HepG2 (cell line): Measurements from ENCODE around the gene SERPINF2. TPM values are rescaled to one million over a fixed set of nuclear protein-coding genes. Genes with fewer than 3 reads are reported as not detected.

Source experiments
- AHR ChIP-seq: IDR thresholded peaks from 2 replicates; pipeline ENCODE4 v1.6.1; 2018; ENCODE audit warnings: missing genetic modification reagents, missing compliant biosample characterization
- BCLAF1 ChIP-seq: fragments of 450-650 bp; IDR thresholded peaks from 2 replicates; pipeline ENCODE4 v1.6.1; 2017; ENCODE audit warnings: mild to moderate bottlenecking
- CEBPG ChIP-seq: IDR thresholded peaks from 2 replicates; pipeline ENCODE4 v1.6.1; 2016
- EEA1 ChIP-seq: sonication (generic); formaldehyde crosslinking; IDR thresholded peaks from 2 replicates; pipeline ENCODE4 v1.5.1; 2020; ENCODE audit warnings: mild to moderate bottlenecking, missing genetic modification reagents, borderline replicate concordance
- ERF ChIP-seq: IDR thresholded peaks from 2 replicates; pipeline ENCODE4 v1.6.1; 2018; ENCODE audit warnings: missing biosample characterization, missing genetic modification reagents
- FUBP1 ChIP-seq: sonication (generic); formaldehyde crosslinking; IDR thresholded peaks from 2 replicates; pipeline ENCODE4 v1.5.1; 2020; ENCODE audit warnings: missing genetic modification reagents, mild to moderate bottlenecking, borderline replicate concordance
- GPN1 ChIP-seq: sonication (generic); formaldehyde crosslinking; IDR thresholded peaks from 2 replicates; pipeline ENCODE4 v1.5.1; 2020; ENCODE audit warnings: missing genetic modification reagents, borderline replicate concordance
- MLX ChIP-seq: IDR thresholded peaks from 2 replicates; pipeline ENCODE4 v1.6.1; 2016
- NFE2 ChIP-seq: sonication (generic); formaldehyde crosslinking; IDR thresholded peaks from 2 replicates; pipeline ENCODE4 v1.4.0; 2020; ENCODE audit warnings: missing genetic modification reagents
- NR1H2 ChIP-seq: sonication (generic); formaldehyde crosslinking; IDR thresholded peaks from 2 replicates; pipeline ENCODE4 v1.8.1; 2022; ENCODE audit warnings: low read depth, missing genetic modification reagents, borderline replicate concordance
- ZC3H13 ChIP-seq: sonication (generic); formaldehyde crosslinking; IDR thresholded peaks from 2 replicates; pipeline ENCODE4 v1.8.1; 2023; ENCODE audit warnings: mild to moderate bottlenecking, missing genetic modification reagents, moderate library complexity
- ZFP90 ChIP-seq: sonication (generic); formaldehyde crosslinking; IDR thresholded peaks from 2 replicates; pipeline ENCODE4 v1.8.0; 2022; ENCODE audit warnings: missing genetic modification reagents, mild to moderate bottlenecking, inconsistent platforms, borderline replicate concordance
- ZNF136 ChIP-seq: sonication (generic); formaldehyde crosslinking; IDR thresholded peaks from 2 replicates; pipeline ENCODE4 v1.8.1; 2022; ENCODE audit warnings: low read depth, mild to moderate bottlenecking, moderate library complexity, missing genetic modification reagents
- ZNF225 ChIP-seq: sonication (generic); formaldehyde crosslinking; IDR thresholded peaks from 2 replicates; pipeline ENCODE4 v1.4.0; 2020; ENCODE audit warnings: mild to moderate bottlenecking, missing genetic modification reagents
- ZNF30 ChIP-seq: sonication (generic); formaldehyde crosslinking; IDR thresholded peaks from 2 replicates; pipeline ENCODE4 v1.5.0; 2020; ENCODE audit warnings: mild to moderate bottlenecking, missing genetic modification reagents
- ZNF33A ChIP-seq: sonication (generic); formaldehyde crosslinking; IDR thresholded peaks from 2 replicates; pipeline ENCODE4 v1.5.1; 2020; ENCODE audit warnings: missing genetic modification reagents, mild to moderate bottlenecking, moderate library complexity, borderline replicate concordance
- ZNF468 ChIP-seq: sonication (generic); formaldehyde crosslinking; IDR thresholded peaks from 2 replicates; pipeline ENCODE4 v1.8.0; 2022; ENCODE audit warnings: mild to moderate bottlenecking, moderate library complexity, missing genetic modification reagents
- ZNF562 ChIP-seq: sonication (generic); formaldehyde crosslinking; IDR thresholded peaks from 2 replicates; pipeline ENCODE4 v1.8.0; 2022; ENCODE audit warnings: missing genetic modification reagents, borderline replicate concordance
- ZNF567 ChIP-seq: sonication (generic); formaldehyde crosslinking; IDR thresholded peaks from 2 replicates; pipeline ENCODE4 v1.8.1; 2023; ENCODE audit warnings: mild to moderate bottlenecking, missing genetic modification reagents, borderline replicate concordance
- ZNF687 ChIP-seq: sonication (generic); formaldehyde crosslinking; IDR thresholded peaks from 2 replicates; pipeline ENCODE4 v1.5.1; 2020; ENCODE audit warnings: mild to moderate bottlenecking, missing genetic modification reagents, moderate library complexity
- polyA plus RNA-seq, 8 experiments: library from polyadenylated mRNA; depleted of rRNA in 3 of 8; stranded (reverse) in 7 of 8; unstranded in 1 of 8; fragments of >200 nt; fragmentation: Illumina TruSeq in 4 of 8; extraction: Trizol in 4 of 8; gene quantifications; 2 replicates each; pipeline versions ENCODE4 v1.2.1 to v1.2.3, GENCODE V29; 2011 to 2016; ENCODE audit warnings: low read depth in 4 of 8, missing spikeins in 1 of 8, mixed read lengths in 1 of 8; ENCODE audit not compliant: insufficient read depth in 1 of 8
- total RNA-seq, 5 experiments: library from RNA; depleted of rRNA; stranded (reverse); fragments of >200 nt; fragmentation: Illumina TruSeq; extraction: Trizol; gene quantifications; 2 replicates each; pipeline ENCODE4 v1.2.3, GENCODE V29; 2016; ENCODE audit warnings: low read depth in 1 of 5

SERPINF2 gene
- total and polyA plus RNA-seq, 2 of the 13 experiments (the other 11 are each of a cell fraction or from before 2014, with no cell fraction given), result 309 to 548 TPM

GRCh38 chr17:1716912-1717695, 25.6 kb upstream of the SERPINF2 start (continued):
- TF ChIP-seq ZNF687 (CRISPR knock-in tag), result no peak; the same call in 1 of the 2 replicates
- TF ChIP-seq EEA1, result no peak
- peak; percentile 95 for TF ChIP-seq NFE2 (CRISPR knock-in tag)
- TF ChIP-seq ZNF468 (CRISPR knock-in tag), result no peak
- TF ChIP-seq CEBPG (CRISPR knock-in tag), result no peak
- no peak for TF ChIP-seq FUBP1 (CRISPR knock-in tag)
- no peak for TF ChIP-seq ZNF567 (CRISPR knock-in tag)
- TF ChIP-seq ERF, result no peak
- TF ChIP-seq ZNF136 (CRISPR knock-in tag), result no peak
- no peak for TF ChIP-seq ZNF30 (CRISPR knock-in tag)
- TF ChIP-seq ZNF562 (CRISPR knock-in tag), result no peak
- no peak for TF ChIP-seq ZNF33A (CRISPR knock-in tag)
- no peak for TF ChIP-seq ZC3H13 (CRISPR knock-in tag)
- TF ChIP-seq NR1H2 (CRISPR knock-in tag), result no peak
- no peak; the same call in 1 of the 2 replicates for TF ChIP-seq GPN1 (CRISPR knock-in tag)
- no peak for TF ChIP-seq BCLAF1
- TF ChIP-seq ZNF225 (CRISPR knock-in tag), result no peak
- no peak for TF ChIP-seq ZFP90 (CRISPR knock-in tag)
- TF ChIP-seq MLX (CRISPR knock-in tag), result no peak
- no peak for TF ChIP-seq AHR (CRISPR knock-in tag)
